ENCODE measurements around the gene TMSB15C. TPM values are rescaled to one million over a fixed set of nuclear protein-coding genes. Genes with fewer than 3 reads are reported as not detected.
"Not testable (repeated sequence)": the region's sequence is repeated elsewhere in the genome, so short reads cannot be mapped to it uniquely, and the experiment has no call there.

TMSB15C gene
- total RNA-seq: 10 to 100 TPM in 2 of 7 donors, 1 to 10 TPM in 5; 3.6 to 14.9 (median 8.4) TPM
- 10 to 100 TPM in 1 of 2 donors, 1 to 10 TPM in 1; 7.0 to 11.3 TPM for polyA plus RNA-seq
- long read RNA-seq, donor 1, partial matches to known transcripts: 0 of 8 reads
- long read RNA-seq, donor 1, other reads (novel, unspliced or antisense): 6 of 8 reads
- long read RNA-seq, donor 2, transcript TMSB15B-207 (3 exons, 947 nt): major isoform, 5 of 6 reads
- long read RNA-seq, donor 2, partial matches to known transcripts: 0 of 6 reads
- long read RNA-seq, donor 2, other reads (novel, unspliced or antisense): 0 of 6 reads
- long read RNA-seq, donor 3, partial matches to known transcripts: 1 of 4 reads
- long read RNA-seq, donor 3, other reads (novel, unspliced or antisense): 1 of 4 reads

- no CpG with 5 or more reads among the region's 46 CpGs for WGBS, 3 donors
- intact Hi-C loops (cut with DNase I): not testable (repeated sequence)
Observed at GRCh38 chrX:104075778-104076445, at the start of gene TMSB15C. TMSB15C (minus strand) TSS chrX:104076236.

GRCh38 chrX:104122829-104123228, 46.8 kb upstream of the TMSB15C start:
- no peak for TF ChIP-seq EP300 (IDR thresholded peaks at IDR 0.05)
- no peak for TF ChIP-seq CTCF (IDR thresholded peaks at IDR 0.05)
- TF ChIP-seq POLR2A (IDR thresholded peaks at IDR 0.05): no peak
- H3K4me1 ChIP-seq (ENCODE audit: insufficient read depth): no peaks in the 10 kb centered on the region
- H3K9me3 ChIP-seq: no peaks in the 10 kb centered on the region
- H3K4me3 ChIP-seq: no peak overlapping the region
- H3K27me3 ChIP-seq: no peaks in the 10 kb centered on the region
- WGBS, 3 donors: 72 to 80% (median 74%) methylated on average over 5 of the region's 5 CpGs
- no peak overlapping the region for H3K27ac ChIP-seq
- no peak for DNase-seq
- intact Hi-C loops (cut with DNase I): no loop called here
- H3K36me3 ChIP-seq: no peaks in the 10 kb centered on the region

More at GRCh38 chrX:104075778-104076445, at the start of gene TMSB15C:
- not testable (repeated sequence) for DNase-seq; H3K27ac ChIP-seq; H3K9me3 ChIP-seq; H3K4me1 ChIP-seq (ENCODE audit: insufficient read depth); H3K36me3 ChIP-seq; H3K4me3 ChIP-seq; H3K27me3 ChIP-seq

GRCh38 chrX:104118765-104119164, 42.7 kb upstream of the TMSB15C start:
- TF ChIP-seq CTCF (IDR thresholded peaks at IDR 0.05) (no peak), POLR2A (IDR thresholded peaks at IDR 0.05) (no peak)
- WGBS, 3 donors: 68 to 86% (median 79%) methylated on average over 1 of the region's 1 CpG
- Histone ChIP-seq H3K9me3 (no peaks in the 10 kb centered on the region), H3K27me3 (no peaks in the 10 kb centered on the region), H3K4me1 (ENCODE audit: insufficient read depth) (no peaks in the 10 kb centered on the region), H3K36me3 (no peaks in the 10 kb centered on the region), H3K4me3 (no peak overlapping the region), H3K27ac (no peak overlapping the region)
- no peak for DNase-seq
- intact Hi-C loops (cut with DNase I): no loop called here

GRCh38 chrX:104117759-104118158, 41.7 kb upstream of the TMSB15C start:
- no peak overlapping the region for H3K4me3 ChIP-seq
- H3K36me3 ChIP-seq: no peaks in the 10 kb centered on the region
- intact Hi-C loops (cut with DNase I): no loop called here
- DNase-seq: no peak
- no peaks in the 10 kb centered on the region for H3K9me3 ChIP-seq
- TF ChIP-seq POLR2A (IDR thresholded peaks at IDR 0.05): no peak
- TF ChIP-seq CTCF (IDR thresholded peaks at IDR 0.05): no peak
- TF ChIP-seq EP300 (IDR thresholded peaks at IDR 0.05): no peak
- no peaks in the 10 kb centered on the region for H3K27me3 ChIP-seq
- no peaks in the 10 kb centered on the region for H3K4me1 ChIP-seq (ENCODE audit: insufficient read depth)
- H3K27ac ChIP-seq: no peak overlapping the region
